Glomerular endothelial cell (primary cell): Measurements from ENCODE around the gene SLC12A7. TPM values are rescaled to one million over a fixed set of nuclear protein-coding genes. Genes with fewer than 3 reads are reported as not detected.
"Not testable (repeated sequence)": the region's sequence is repeated elsewhere in the genome, so short reads cannot be mapped to it uniquely, and the experiment has no call there.

ENCODE experiments used
- DNase-seq: peaks from one replicate; pipeline ENCODE4 v3.0.0-alpha.2; 2011; ENCODE audit warnings: low read depth, low spot score; ENCODE audit errors: extremely low read depth
- total RNA-seq: library from RNA; depleted of rRNA; stranded (reverse); fragments of >200 nt; gene quantifications from 2 replicates; pipeline ENCODE4 v1.2.3, GENCODE V29; 2015

Gene SLC12A7
- total RNA-seq, 1 donor from 2014 or later: 49.8 TPM

- no peak for DNase-seq
These were observed 11.8 kb downstream of the SLC12A7 start for GRCh38 chr5:1099926-1100663.

DNA sequence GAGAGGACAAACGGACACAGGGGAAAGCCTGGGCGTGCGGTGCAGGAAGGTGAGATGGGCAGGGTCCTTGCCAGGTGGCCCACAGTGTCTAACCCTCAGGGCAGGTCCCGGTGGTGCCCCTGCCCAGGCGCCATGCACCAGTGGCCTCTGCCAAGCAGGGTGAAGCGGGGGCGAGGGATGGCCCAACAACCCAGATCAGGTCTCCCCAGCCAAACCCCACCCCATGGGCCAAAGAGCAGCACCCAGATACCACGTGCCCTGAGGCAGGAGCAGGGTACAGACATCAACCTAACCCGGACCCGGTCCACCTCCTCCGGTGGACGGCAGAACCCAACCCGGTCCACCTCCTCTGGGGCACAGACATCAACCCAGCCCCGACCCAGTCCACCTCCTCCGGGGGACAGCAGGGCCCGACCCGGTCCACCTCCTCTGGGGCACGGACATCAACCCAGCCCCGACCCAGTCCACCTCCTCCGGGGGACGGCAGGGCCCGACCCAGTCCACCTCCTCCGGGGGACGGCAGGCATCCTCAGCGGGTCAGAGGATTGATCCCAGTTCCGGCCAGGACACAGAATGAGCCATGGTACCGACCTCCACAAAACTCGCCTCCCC, 12.8 kb downstream of the SLC12A7 start:
- DNase-seq: no peak

DNA sequence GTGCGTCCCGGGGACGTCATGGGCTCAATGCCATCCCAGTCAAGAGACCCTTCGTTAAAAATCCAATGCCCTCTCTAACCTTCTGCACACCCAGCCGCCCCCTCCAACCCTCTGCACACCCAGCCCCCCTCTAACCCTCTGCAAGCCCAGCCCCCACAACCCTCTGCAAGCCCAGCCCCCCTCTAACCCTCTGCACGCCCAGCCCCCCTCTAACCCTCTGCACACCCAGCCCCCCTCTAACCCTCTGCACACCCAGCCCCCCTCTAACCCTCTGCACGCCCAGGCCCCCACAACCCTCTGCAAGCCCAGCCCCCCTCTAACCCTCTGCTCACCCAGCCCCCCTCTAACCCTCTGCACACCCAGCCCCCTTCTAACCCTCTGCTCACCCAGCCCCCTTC, 13.9 kb downstream of the SLC12A7 start:
- not testable (repeated sequence) for DNase-seq

- no peak for DNase-seq
These were observed 14.4 kb downstream of the SLC12A7 start for GRCh38 chr5:1097381-1097987.

GRCh38 chr5:1096838-1097237, 15.0 kb downstream of the SLC12A7 start:
- no peak for DNase-seq

DNA sequence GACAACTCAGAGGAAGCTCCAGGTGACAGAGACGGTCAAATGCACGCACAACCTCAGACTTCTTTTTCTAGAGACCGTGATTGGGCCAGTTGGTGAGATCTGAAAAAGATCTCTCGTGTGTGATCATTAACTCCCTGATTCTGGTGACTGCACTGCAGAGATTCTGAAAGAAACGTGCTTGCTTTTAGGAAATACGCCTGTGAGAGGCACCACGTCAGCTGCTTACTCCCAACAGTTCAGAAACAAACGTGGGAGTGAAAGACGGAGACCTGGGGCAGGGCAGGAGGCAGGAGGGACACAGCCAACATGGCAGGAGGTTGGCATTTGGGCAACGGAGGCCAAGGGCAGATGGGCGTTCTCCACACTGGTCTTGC, 15.9 kb downstream of the SLC12A7 start:
- no peak for DNase-seq

DNA sequence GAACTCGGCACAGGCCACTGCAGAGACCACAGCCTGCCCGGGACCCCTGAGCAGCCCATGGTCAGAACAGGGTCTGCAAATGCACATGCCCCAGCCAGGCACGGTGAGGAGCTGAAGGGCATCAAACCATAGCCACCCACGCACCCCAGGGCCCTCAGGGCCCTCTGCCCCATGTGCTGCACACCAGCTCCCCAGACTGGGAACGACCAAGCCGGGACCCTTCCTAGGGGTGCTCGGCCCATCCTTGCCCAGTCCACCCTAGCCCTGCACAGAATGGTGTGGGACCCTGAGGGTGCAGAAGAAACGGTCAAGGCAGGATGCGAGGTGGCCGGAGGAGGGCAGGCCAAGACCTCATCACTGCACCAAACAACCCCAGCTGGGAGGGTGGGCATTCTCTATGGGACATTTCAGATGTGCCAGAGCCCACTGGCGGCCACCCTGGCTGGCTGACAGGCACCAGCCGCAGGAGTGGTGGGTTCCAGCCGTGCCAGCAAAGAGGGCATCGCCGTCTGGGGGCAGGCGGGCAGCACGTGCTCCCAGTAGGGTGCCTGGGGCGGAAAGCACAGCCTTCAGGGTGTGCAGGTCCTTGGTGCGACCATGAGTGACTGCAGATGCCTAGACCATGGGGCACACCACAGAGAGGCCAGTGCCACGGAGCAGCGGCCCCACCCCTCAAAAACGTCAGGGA, 16.4 kb downstream of the SLC12A7 start:
- no peak for DNase-seq

GRCh38 chr5:1094670-1095190, 17.1 kb downstream of the SLC12A7 start:
- DNase-seq: no peak

DNA sequence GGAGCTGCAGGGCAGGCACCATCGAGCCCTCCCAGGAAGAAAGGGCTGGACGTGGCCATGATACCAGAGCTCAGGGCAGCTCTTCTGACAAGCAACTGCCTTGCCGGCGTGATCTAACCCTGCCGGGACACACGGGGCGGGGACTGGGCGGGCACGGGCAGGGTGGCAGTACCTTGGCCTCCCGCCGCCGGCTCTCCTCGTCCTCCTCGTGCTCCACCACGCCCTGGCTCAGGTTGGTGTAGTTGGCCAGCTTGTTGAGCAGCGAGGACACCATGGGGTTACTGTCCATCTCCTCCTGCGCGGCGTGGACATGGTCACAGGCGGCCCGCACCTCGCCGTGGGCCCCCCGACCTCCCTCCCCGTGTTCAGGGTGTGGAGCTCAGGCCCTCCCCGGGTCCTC, 18.5 kb downstream of the SLC12A7 start:
- DNase-seq: no peak

- DNase-seq: no peak
These were observed 19.7 kb downstream of the SLC12A7 start for GRCh38 chr5:1092122-1092521.

- no peak for DNase-seq
These were observed 20.2 kb downstream of the SLC12A7 start for GRCh38 chr5:1091632-1092031.

DNA sequence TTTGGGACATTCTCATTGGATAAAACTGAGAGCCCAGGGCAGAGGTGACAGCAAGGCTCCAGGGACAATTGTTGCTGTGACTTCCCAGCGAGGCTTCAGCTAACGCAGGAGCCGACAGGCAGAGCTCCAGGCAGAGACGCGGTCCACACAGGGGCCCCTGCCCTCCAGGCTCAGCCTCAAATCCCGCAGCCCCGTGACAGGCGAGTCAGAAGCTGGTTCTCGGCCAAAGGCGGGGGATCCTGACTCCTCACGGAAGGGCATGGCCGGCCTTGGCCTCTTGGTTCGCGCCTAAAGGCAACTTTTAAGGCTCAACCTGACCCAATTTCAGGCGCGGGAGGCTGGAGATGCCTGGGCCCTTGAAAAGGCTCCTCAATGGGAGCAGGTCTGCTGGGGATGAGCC, 21.3 kb downstream of the SLC12A7 start:
- no peak for DNase-seq

- no peak for DNase-seq
These were observed 22.2 kb downstream of the SLC12A7 start for GRCh38 chr5:1089621-1090040.

DNA sequence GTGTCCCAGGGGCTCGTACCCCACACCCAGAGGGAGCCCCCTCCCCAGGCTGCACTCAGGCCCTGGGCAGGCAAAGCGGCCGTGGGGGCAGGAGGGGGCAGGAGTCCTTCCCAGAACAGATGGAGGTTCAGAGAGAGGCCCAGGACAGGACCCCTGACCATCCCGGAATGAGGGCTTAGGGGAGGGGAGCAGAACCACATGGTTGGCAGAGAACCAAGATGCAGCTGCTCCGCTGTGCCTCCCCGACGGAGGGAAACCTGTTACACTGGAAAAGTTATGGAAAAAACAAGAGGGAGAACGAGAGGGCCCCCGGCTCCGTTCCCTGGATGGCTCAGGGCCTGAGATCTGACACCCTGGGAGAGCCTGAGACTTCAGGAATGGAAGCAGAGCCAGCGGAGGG, 22.7 kb downstream of the SLC12A7 start:
- DNase-seq: no peak

GRCh38 chr5:1088726-1089125, 23.1 kb downstream of the SLC12A7 start:
- no peak for DNase-seq

- DNase-seq: no peak
These were observed 23.8 kb downstream of the SLC12A7 start for GRCh38 chr5:1088031-1088430.

- no peak for DNase-seq
These were observed 24.4 kb downstream of the SLC12A7 start for GRCh38 chr5:1087428-1087827.

- DNase-seq: no peak
These were observed 25.0 kb downstream of the SLC12A7 start for GRCh38 chr5:1086871-1087270.

GRCh38 chr5:1086137-1086536, 25.7 kb downstream of the SLC12A7 start:
- no peak for DNase-seq

DNA sequence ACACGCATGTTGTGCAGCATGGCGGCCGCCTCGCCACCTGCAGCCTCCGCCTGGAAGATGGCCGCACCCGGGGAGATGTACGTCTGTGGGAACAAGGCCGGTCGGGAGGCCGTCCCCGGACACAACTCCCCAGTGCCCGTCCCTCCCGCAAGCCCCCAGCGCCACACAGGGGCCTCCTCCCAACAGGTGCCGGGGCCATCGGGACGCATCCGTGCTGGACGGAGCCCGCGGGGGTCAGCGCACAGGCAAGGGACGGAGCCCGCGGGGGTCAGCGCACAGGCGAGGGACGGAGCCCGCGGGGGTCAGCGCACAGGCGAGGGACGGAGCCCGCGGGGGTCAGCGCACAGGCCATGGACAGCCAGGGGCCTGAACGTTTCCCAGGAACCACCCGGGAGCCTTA, 26.5 kb downstream of the SLC12A7 start:
- DNase-seq: no peak

GRCh38 chr5:1083823-1084605, 27.8 kb downstream of the SLC12A7 start:
- DNase-seq: no peak
